Endothelial cell (in vitro differentiated cells): ENCODE measurements around the gene PGF. TPM values are rescaled to one million over a fixed set of nuclear protein-coding genes. Genes with fewer than 3 reads are reported as not detected.

ENCODE experiments used
- DNase-seq: peaks from one replicate; pipeline ENCODE4 v3.0.0; 2021; ENCODE audit warnings: low spot score
- H3K27ac Mint-ChIP-seq: one replicate; pipeline ENCODE4 v1.8.0; 2021; ENCODE audit warnings: mixed read lengths, inconsistent platforms; ENCODE audit not compliant: unreplicated experiment
- H3K27me3 Mint-ChIP-seq: one replicate; pipeline ENCODE4 v1.8.0; 2021; ENCODE audit warnings: mild to moderate bottlenecking, moderate library complexity, mixed read lengths, inconsistent platforms; ENCODE audit not compliant: unreplicated experiment
- H3K36me3 Mint-ChIP-seq: one replicate; pipeline ENCODE4 v1.8.0; 2021; ENCODE audit warnings: mild to moderate bottlenecking, low read depth, mixed read lengths, inconsistent platforms; ENCODE audit not compliant: unreplicated experiment
- H3K4me1 Mint-ChIP-seq: one replicate; pipeline ENCODE4 v1.8.0; 2021; ENCODE audit warnings: mild to moderate bottlenecking, mixed read lengths, inconsistent platforms; ENCODE audit not compliant: unreplicated experiment
- H3K4me3 Mint-ChIP-seq: one replicate; pipeline ENCODE4 v1.8.0; 2021; ENCODE audit warnings: mild to moderate bottlenecking, mixed read lengths, inconsistent platforms; ENCODE audit not compliant: unreplicated experiment
- H3K9me3 Mint-ChIP-seq: one replicate; pipeline ENCODE4 v1.8.0; 2021; ENCODE audit warnings: mixed read lengths, inconsistent platforms; ENCODE audit not compliant: unreplicated experiment
- long read RNA-seq: library from polyadenylated mRNA; unstranded; transcript quantifications from one replicate; pipeline ENCODE4 v2.0.0, GENCODE V29; 2020; ENCODE audit not compliant: unreplicated experiment
- total RNA-seq: library from RNA; stranded (reverse); fragmentation: NEBNext Ultra II Directional; extraction: Animal tissue kit (Norgen Biotek cat#: 25700); gene quantifications from one replicate; pipeline ENCODE4 v1.2.1, GENCODE V29; 2021; ENCODE audit not compliant: unreplicated experiment
- TF ChIP-seq, protein P1 (sequence below): fragments of 200-600 bp; sonication (generic); IDR thresholded peaks from one replicate; pipeline ENCODE4 v1.5.0; 2021; ENCODE audit warnings: antibody characterized with exemption; ENCODE audit not compliant: unreplicated experiment

Gene PGF
- total RNA-seq: 6.5 TPM
- long read RNA-seq, transcript PGF-206 (7 exons, 1,927 nt): major isoform, 9 of 18 reads
- long read RNA-seq, transcript PGF-203 (6 exons, 1,699 nt): minor isoform, 5 of 18 reads
- long read RNA-seq, partial matches to known transcripts: 3 of 18 reads
- long read RNA-seq, other reads (novel, unspliced or antisense): 1 of 18 reads

DNA sequence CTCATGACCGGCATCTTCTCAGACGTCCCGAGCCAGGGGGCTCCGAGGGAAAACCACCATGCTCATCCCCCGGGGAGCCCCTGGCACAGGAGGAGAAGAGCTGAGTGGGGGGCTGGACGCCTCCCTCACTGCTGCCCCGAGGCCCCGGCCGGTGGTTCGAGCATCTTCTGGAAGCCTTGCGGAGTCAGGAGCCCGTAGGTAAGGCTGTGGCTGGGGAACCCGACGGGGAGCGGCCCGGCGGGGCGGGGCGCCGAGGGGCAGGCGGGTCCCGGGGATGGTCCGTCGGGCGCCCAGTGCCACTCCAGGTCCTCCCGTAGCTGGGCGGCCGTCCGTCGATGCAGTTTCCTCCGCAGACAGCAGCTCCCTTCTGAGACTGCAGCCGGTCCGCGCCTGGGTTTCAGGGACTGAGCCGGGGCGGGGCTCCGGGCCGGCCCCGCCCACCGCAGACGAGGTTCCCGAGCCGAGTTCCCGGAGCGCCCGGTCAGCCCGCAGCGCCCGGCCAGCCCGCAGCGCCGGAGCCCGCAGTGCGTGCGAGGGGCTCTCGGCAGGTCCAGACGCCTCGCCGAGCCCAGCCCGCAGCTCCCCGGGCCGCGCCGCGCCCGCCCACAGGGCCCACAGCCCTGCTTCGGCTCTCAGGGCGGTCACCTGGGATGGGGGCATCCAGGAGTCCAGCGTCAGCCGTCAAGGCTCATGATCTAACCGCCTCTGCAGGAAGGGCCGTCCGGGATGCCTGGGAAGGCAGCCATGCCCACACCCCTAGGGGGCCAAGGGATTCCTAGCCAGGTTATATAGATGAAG is at the start of gene PGF:
PGF (minus strand) TSS at position 369 of the 798 bp plus-strand sequence; CDS start at position 14, 355 bp downstream.
- H3K36me3 Mint-ChIP-seq: peaks cover 5% of the 10 kb centered on the region
- H3K4me3 Mint-ChIP-seq: peak within 1 kb of the TSS; percentile 35
- DNase-seq: peak; percentile 68
- TF ChIP-seq, protein P1, sequence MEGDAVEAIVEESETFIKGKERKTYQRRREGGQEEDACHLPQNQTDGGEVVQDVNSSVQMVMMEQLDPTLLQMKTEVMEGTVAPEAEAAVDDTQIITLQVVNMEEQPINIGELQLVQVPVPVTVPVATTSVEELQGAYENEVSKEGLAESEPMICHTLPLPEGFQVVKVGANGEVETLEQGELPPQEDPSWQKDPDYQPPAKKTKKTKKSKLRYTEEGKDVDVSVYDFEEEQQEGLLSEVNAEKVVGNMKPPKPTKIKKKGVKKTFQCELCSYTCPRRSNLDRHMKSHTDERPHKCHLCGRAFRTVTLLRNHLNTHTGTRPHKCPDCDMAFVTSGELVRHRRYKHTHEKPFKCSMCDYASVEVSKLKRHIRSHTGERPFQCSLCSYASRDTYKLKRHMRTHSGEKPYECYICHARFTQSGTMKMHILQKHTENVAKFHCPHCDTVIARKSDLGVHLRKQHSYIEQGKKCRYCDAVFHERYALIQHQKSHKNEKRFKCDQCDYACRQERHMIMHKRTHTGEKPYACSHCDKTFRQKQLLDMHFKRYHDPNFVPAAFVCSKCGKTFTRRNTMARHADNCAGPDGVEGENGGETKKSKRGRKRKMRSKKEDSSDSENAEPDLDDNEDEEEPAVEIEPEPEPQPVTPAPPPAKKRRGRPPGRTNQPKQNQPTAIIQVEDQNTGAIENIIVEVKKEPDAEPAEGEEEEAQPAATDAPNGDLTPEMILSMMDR: no peak
- H3K27me3 Mint-ChIP-seq: peaks cover 13% of the 10 kb centered on the region
- H3K27ac Mint-ChIP-seq: peak within 1 kb of the TSS; percentile 19
- H3K4me1 Mint-ChIP-seq: peaks cover 3% of the 10 kb centered on the region
- no peaks in the 10 kb centered on the region for H3K9me3 Mint-ChIP-seq

DNA sequence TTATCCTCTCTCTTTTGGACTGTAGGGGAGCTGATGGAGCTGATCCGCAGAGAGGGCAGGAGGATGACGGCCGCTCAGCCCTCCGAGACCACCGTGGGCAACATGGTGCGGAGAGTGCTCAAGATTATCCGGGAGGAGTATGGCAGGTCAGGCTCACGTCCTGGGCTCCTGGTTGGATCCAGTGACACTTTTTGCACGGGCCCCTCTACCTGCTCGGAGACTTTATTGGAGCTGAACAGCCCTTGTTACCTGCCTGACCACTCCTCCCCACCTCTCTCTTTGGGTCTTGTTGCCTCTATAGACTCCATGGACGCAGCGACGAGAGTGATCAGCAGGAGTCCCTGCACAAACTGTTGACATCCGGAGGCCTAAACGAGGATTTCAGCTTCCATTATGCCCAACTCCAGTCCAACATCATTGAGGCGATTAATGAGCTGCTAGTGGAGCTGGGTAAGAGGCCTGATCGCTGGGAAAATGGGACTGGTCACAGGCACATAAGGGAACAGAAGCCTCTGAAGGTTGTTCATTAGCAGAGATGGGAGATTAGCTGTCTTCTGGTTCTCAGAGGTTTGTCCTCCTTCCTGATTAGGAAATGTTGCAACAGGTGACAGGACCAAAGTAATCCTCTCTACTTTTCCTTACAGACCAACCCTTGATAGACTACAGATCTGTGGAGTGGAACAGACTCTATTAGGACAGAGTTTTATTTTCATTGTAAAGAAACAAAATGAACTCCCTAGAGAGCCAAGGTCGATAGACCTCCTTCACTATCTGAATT is 48.0 kb upstream of the PGF start:
- Mint-ChIP-seq H3K27me3 (peaks cover 3% of the 10 kb centered on the region), H3K4me3 (peak overlapping the region; percentile 98), H3K4me1 (peaks cover 20% of the 10 kb centered on the region), H3K27ac (peak overlapping the region; percentile 91), H3K36me3 (peaks cover 16% of the 10 kb centered on the region), H3K9me3 (no peaks in the 10 kb centered on the region)
- TF ChIP-seq, protein P1: no peak
- DNase-seq: peak; percentile 7

DNA sequence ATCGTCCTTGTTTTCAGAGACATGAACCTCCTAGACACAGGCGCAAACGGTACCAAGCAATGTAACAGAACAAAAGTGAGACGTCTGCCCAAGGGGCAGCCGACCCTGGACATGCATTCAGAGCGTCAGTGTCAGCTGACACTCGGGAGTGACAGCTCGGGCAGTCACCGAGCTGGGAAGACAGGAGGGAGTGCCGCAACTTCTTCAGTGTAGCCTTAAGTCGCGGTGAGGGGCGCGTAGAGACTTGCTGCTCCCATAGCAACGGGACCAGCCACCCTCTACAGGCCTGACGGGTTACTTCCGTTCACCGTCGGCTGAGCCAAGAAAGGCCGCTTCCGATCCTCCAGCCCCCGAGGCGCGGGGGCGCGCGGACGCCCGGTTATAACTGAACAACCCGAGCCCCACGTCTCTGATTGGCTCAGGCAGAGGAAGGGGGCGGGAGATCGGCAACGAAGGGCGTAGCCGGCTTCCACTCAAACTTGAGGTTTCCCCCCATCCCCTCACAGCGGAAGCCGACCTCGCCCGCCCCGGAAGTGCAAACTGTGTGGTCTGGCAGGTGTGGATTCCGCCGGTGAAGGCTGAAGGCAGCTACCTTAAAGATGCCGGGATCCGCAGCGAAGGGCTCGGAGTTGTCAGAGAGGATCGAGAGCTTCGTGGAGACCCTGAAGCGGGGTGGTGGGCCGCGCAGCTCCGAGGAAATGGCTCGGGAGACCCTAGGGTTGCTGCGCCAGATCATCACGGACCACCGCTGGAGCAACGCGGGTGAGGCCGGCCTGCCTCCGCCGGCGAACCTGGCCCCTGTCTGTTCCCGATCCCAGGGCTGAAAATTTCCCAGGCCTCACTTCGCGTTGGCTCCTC is 47.2 kb upstream of the PGF start, which contains the start of gene EIF2B2:
EIF2B2 (plus strand) TSS at position 530 of the 858 bp plus-strand sequence; CDS start at position 600, 70 bp downstream.
- peak within 1 kb of the TSS; percentile 98 for H3K4me3 Mint-ChIP-seq
- peaks cover 20% of the 10 kb centered on the region for H3K4me1 Mint-ChIP-seq
- no peaks in the 10 kb centered on the region for H3K9me3 Mint-ChIP-seq
- peaks cover 3% of the 10 kb centered on the region for H3K27me3 Mint-ChIP-seq
- H3K27ac Mint-ChIP-seq: peak within 1 kb of the TSS; percentile 91
- peaks cover 14% of the 10 kb centered on the region for H3K36me3 Mint-ChIP-seq
- TF ChIP-seq, protein P1: no peak
- DNase-seq: peak; percentile 90

DNA sequence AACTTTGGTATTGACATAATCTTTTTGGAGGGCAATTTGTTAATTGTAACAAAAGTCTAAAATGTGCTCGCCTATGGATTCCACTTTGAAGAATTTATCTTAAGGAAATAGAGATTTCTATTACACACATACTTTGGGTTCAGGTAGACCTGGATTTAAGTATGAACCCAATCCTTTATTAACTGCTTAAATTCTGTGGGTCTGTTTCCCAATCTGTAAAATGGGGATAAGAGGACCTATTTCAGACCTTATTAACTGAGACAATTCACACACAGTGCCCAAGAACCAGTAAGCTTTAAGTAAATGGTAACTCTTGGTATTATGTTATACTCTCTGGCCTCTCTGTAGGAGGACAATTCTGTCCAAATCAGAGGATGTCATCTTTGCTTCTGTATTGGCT is 46.5 kb upstream of the PGF start:
- no peaks in the 10 kb centered on the region for H3K9me3 Mint-ChIP-seq
- DNase-seq: no peak
- TF ChIP-seq, protein P1: no peak
- H3K36me3 Mint-ChIP-seq: peaks cover 8% of the 10 kb centered on the region
- peaks cover 20% of the 10 kb centered on the region for H3K4me1 Mint-ChIP-seq
- H3K27me3 Mint-ChIP-seq: peaks cover 3% of the 10 kb centered on the region
- H3K27ac Mint-ChIP-seq: peak overlapping the region; percentile 91
- peak overlapping the region; percentile 98 for H3K4me3 Mint-ChIP-seq
